Effector CD8-positive, alpha-beta T cell (primary cell): ENCODE results near the gene WWOX.

Source experiments
- DNase-seq: peaks from one replicate; lab custom pipeline; 2025; lab: John Stamatoyannopoulos, UW

Gene WWOX

GRCh38 chr16:78353640-78354275 lies 254.3 kb downstream of the WWOX start:
- no peak for DNase-seq

DNA sequence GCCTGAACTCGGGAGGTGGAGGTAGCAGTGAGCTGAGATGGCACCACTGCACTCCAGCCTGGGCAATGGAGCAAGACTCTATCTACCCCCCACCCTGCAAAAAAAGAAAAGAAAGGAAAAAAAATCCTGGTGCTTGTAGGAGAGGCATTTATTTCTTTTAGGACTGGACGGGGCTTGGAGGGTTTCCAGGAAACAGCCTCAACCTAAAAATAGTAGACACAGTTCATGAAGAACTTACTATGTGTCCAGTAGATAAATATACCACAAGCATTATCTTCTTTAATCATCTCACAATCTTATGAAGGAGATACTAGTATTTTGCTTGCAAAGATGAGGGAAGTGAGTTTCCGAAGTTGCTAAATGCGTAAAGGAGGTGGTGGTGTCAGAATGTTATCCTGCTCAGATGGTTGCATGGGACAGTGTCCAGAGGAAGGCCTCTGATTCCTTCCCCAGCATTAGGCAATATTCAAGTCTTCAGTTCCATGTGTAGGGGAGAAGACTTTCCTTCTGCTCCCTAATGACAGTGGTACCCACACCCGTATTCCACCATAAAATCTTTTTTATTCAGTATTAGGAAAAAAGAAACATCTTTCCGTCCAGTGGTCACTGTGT lies 263.2 kb downstream of the WWOX start:
- DNase-seq: no peak

GRCh38 chr16:78363843-78364555 lies 264.5 kb downstream of the WWOX start:
- DNase-seq: no peak

- no peak for DNase-seq
These were observed 265.1 kb downstream of the WWOX start for GRCh38 chr16:78364556-78364880.

- no peak for DNase-seq
These were observed 265.9 kb downstream of the WWOX start for GRCh38 chr16:78365366-78365765.

GRCh38 chr16:78368121-78369102 lies 269.0 kb downstream of the WWOX start:
- DNase-seq: no peak

- no peak for DNase-seq
These were observed 272.8 kb downstream of the WWOX start for GRCh38 chr16:78372277-78372676.

GRCh38 chr16:78375055-78375679 lies 275.7 kb downstream of the WWOX start:
- no peak for DNase-seq

GRCh38 chr16:78376452-78376851 lies 277.0 kb downstream of the WWOX start:
- no peak for DNase-seq

GRCh38 chr16:78377312-78377711 lies 277.9 kb downstream of the WWOX start:
- no peak for DNase-seq

GRCh38 chr16:78381060-78381459 lies 281.6 kb downstream of the WWOX start:
- DNase-seq: no peak

GRCh38 chr16:78383118-78383517 lies 283.7 kb downstream of the WWOX start:
- DNase-seq: no peak

DNA sequence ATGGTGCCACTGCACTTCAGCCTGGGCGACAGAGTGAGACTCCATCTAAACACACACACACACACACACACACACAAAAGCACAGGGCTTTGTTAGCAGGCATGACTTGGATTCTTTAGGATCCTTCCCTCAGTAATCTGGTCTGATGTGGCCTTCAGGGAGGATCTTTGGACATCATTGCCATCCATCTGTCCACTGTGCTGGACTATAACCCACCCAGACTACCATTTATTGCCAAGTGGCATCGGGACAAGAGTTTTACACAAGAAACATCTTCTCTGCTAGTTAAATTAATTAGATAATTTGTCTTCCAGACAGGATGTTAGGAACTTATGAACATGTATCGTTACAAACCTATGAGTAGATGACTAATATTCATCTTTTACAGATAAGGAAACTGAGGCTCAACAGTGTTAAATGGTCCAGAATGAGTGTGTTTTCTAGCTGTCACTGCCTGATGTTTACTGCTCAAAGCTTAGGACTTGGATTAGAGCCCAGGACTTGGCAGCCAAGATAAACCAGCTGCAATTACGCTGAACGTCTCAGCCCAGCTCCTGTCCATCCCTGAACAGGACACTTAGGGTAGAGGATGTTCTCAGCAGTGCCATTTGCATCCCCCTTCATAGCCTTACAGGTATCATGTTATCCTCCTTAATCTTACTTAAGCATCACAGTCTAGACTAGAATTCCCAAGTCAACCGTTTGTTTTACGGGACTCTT lies 285.8 kb downstream of the WWOX start:
- DNase-seq: no peak

DNA sequence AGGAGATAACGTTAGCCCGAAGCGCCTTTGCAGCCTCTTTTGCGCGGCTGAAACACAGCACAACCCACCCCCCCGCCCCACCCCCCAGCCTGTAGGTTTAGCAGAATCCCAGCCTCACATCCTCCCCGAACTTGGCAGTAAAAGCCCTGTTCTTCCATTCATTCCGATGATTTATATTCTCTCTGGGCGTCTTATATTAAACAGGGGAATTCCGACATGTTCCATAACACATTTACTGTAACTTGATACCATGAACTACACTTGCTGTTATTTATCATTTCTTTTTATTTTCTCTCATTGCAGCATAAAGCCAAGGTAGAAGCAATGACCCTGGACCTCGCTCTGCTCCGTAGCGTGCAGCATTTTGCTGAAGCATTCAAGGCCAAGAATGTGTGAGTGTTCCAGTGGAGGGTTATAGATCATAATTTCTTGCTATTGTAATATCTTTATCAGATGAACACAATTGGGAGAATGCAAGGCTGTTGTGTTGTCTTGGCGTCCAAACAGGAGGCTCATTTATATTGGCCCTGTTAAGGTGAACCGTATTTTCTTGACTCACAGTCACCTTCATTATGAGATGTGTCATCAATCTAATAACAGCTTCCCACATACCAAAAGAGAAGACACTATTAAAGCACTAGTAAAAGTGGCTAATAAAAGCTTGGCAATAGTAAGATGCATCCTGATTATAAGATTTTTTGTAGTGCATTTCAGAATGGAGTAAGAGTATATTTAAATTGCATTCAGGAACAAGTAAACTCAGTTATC lies 287.3 kb downstream of the WWOX start:
- no peak for DNase-seq

- DNase-seq: no peak
These were observed 289.6 kb downstream of the WWOX start for GRCh38 chr16:78389009-78389498.

DNA sequence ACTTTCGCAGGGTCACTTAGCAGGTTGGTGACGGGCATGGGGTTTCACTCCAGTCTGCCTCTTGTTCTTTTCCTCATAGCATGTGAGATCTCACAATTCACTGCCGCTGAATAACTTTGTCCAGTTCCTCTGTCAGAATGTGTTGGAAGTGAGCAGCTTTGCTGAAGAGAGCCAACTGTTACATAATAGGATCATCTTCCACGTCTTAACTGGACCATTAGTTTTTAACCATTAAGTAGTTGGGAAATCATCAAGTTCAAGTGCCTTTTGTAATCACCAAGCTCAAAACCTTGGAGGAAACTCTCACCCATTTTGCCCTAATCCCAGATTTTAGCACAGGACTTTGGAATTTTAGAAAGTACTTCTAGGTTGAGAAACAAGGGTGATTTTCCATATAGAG lies 290.6 kb downstream of the WWOX start:
- no peak for DNase-seq

DNA sequence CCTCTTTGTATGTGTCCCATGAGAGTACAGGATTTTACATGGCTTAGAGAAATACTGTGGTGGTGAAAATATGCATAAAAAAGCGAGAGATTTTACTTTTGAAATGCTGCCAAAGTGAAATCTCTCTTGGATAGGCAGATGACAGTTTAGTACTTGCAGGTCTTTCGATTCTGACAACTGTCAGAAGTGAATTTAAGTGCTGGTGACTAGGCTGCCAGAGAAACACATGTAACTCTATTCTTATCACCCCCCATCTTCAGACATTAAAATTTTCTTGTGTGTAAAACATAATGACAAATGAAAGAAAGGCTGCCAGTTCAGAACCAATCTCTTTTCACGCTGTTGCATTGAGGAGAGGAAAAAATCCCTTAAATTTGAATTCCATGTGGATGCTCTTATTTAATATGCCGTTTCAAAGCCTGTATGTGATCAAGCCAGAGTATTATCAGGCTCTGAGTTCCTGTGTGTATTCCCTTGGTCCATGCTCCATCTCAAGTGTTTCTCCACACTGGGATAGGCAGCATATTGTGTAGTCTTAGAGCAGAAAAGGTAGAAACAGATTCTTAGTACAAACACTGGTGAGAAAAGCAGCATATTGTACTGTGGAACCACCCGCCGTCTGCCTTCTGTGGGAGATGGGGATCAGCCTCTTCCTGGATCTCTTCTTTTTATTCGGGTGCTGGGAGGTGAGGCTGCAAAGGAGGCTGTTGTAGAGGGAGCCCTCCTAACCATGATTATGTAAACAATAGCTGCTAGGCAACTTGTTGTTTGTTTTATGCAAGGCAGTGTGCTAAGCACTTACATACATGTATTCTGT lies 291.3 kb downstream of the WWOX start:
- DNase-seq: no peak

DNA sequence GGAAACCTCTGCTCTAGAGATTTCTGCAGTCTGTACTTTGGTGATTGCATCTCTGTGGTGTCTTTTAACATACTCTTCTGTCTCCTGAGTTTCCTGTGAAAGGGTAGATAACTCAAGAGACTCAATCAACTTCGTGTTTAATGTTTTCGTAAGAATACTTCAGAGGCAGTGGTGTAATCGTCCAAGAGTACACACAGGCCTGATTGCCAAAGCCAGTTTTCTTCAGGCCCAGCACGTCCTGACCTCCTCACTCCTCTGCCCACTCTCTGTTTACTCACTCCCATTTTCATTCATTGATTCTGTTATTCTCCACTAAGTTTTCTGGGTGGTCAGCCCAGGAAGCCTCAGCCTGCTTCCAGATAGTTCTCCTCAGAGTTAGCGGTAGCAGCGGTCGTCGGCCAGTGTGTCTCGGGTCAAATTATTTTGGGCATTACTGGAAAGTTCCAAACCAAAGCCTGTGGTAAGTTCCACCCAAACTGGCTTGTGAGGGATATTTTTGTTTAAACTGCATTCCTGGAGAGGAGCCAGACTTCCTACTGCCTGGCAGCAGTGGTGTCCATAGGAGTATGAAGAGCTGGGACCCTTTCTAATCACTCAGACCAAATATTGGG lies 293.2 kb downstream of the WWOX start:
- DNase-seq: no peak

DNA sequence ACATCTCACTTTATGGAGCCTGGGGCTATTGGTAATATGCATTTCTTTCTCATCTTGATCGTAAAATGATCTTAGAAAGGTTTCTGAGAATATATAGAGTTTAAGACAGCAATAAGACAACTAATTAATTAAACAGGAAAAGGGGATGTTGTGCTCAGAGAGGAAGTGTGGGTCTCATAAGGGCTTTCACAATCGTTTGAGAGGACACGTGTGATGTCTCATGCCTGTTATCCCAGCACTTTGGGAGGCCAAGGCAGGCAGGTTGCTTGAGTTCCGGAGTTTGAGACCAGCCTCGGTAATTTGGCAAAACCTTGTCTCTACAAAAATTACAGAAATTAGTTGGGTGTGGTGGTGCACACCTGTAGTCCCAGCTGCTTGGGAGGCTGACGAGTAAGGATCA lies 295.6 kb downstream of the WWOX start:
- no peak for DNase-seq
